SU-DHL-6 (cell line): ENCODE data around the gene CCND1.
A peak's percentile ranks its signal among the peaks of the same experiment; 100 is the strongest.

Source experiments
- H2AFZ ChIP-seq: fragments of 200-600 bp; sonication (generic); 2 replicates; pipeline ENCODE4 v1.6.1; 2014; ENCODE audit warnings: low read depth, mild to moderate bottlenecking, moderate library complexity, mixed read lengths, antibody characterized with exemption, low read length; ENCODE audit not compliant: severe bottlenecking
- H3F3A ChIP-seq: fragments of 200-600 bp; shearing (Covaris generic); 2 replicates; pipeline ENCODE4 v1.6.0; 2016; ENCODE audit warnings: antibody characterized with exemption, mild to moderate bottlenecking; ENCODE audit not compliant: insufficient read depth
- H3K27ac ChIP-seq: fragments of 200-600 bp; sonication (generic); 2 replicates; pipeline ENCODE4 v1.5.1; 2016; ENCODE audit warnings: low read depth, mild to moderate bottlenecking, low read length, moderate library complexity, mixed read lengths
- H3K27me3 ChIP-seq: fragments of 200-600 bp; sonication (generic), shearing (Covaris generic); 2 replicates; pipeline ENCODE4 v1.6.0; 2014; ENCODE audit warnings: mild to moderate bottlenecking, low read length
- H3K36me3 ChIP-seq: fragments of 200-600 bp; sonication (generic); 2 replicates; pipeline ENCODE4 v1.6.1; 2014; ENCODE audit warnings: mild to moderate bottlenecking, low read length, mixed read lengths
- H3K4me2 ChIP-seq: fragments of 300-600, 200-600 bp; shearing (Covaris generic), sonication (generic); 2 replicates; pipeline ENCODE4 v1.6.0; 2014; ENCODE audit warnings: low read length, low read depth, mild to moderate bottlenecking; ENCODE audit not compliant: poor library complexity, severe bottlenecking
- H3K4me3 ChIP-seq: fragments of 200-600 bp; sonication (generic); 2 replicates; pipeline ENCODE4 v1.5.1; 2014; ENCODE audit warnings: antibody characterized with exemption, low read length, mild to moderate bottlenecking, mixed read lengths; ENCODE audit not compliant: insufficient read depth, poor library complexity, severe bottlenecking
- H3K79me2 ChIP-seq: fragments of 200-600 bp; sonication (generic); 2 replicates; pipeline ENCODE4 v1.6.1; 2014; ENCODE audit warnings: mild to moderate bottlenecking, low read length, moderate library complexity; ENCODE audit not compliant: insufficient read depth
- H3K9ac ChIP-seq: fragments of 200-600 bp; sonication (generic); 2 replicates; pipeline ENCODE4 v1.7.0; 2014; ENCODE audit warnings: mild to moderate bottlenecking, low read length
- H3K9me2 ChIP-seq: fragments of 200-600 bp; sonication (generic); replicated peaks from 2 replicates; pipeline ENCODE4 v1.6.1; 2014; ENCODE audit warnings: low read length; ENCODE audit not compliant: insufficient read depth
- H3K9me3 ChIP-seq: fragments of 200-600 bp; sonication (generic); 2 replicates; pipeline ENCODE4 v1.6.1; 2014; ENCODE audit warnings: low read length, mixed read lengths; ENCODE audit not compliant: insufficient read depth
- H4K20me1 ChIP-seq: fragments of 200-600 bp; sonication (generic); 2 replicates; pipeline ENCODE4 v1.6.1; 2014; ENCODE audit warnings: low read depth, mild to moderate bottlenecking, antibody characterized with exemption, low read length, moderate library complexity, mixed read lengths
- CTCF ChIP-seq: fragments of 200-600 bp; sonication (generic); IDR thresholded peaks from one replicate; pipeline ENCODE4 v1.5.1; 2017; ENCODE audit warnings: antibody characterized with exemption, mild to moderate bottlenecking, low read length, moderate library complexity; ENCODE audit not compliant: insufficient read depth, poor library complexity, severe bottlenecking
- EZH2phosphoT487 ChIP-seq: fragments of 200-600 bp; sonication (generic), shearing (Covaris generic); conservative IDR thresholded peaks from 2 replicates; pipeline ENCODE4 v1.6.1; 2018; ENCODE audit warnings: mild to moderate bottlenecking, antibody characterized with exemption, low read length, moderate library complexity, mixed read lengths

CCND1 gene

GRCh38 chr11:69643646-69644045, 2.7 kb downstream of the CCND1 start:
- H3K36me3 ChIP-seq: no peaks in the 10 kb centered on the region
- no peaks in the 10 kb centered on the region for H3K79me2 ChIP-seq
- no peak overlapping the region for H3K9ac ChIP-seq
- peak overlapping the region; percentile 62 for H3K4me2 ChIP-seq
- H3K9me3 ChIP-seq: no peaks in the 10 kb centered on the region
- no peak overlapping the region for H2AFZ ChIP-seq
- no peaks in the 10 kb centered on the region for H3F3A ChIP-seq
- H3K27ac ChIP-seq: no peak overlapping the region
- no peaks in the 10 kb centered on the region for H4K20me1 ChIP-seq
- H3K9me2 ChIP-seq: no peaks in the 10 kb centered on the region
- no peak overlapping the region for H3K4me3 ChIP-seq
- no peaks in the 10 kb centered on the region for H3K27me3 ChIP-seq
- no peak for TF ChIP-seq CTCF
- no peak for TF ChIP-seq EZH2phosphoT487

- Histone ChIP-seq H3K79me2 (no peaks in the 10 kb centered on the region), H3K36me3 (no peaks in the 10 kb centered on the region), H3K9me3 (no peaks in the 10 kb centered on the region), H3K27ac (no peak overlapping the region), H3K9ac (no peak overlapping the region), H3K4me2 (no peak overlapping the region), H3K27me3 (no peaks in the 10 kb centered on the region), H3K4me3 (no peak overlapping the region), H4K20me1 (no peaks in the 10 kb centered on the region), H3F3A (no peaks in the 10 kb centered on the region), H2AFZ (no peak overlapping the region), H3K9me2 (no peaks in the 10 kb centered on the region)
- TF ChIP-seq EZH2phosphoT487 (no peak), CTCF (no peak)
Observed at GRCh38 chr11:69644071-69644961, 3.4 kb downstream of the CCND1 start.

GRCh38 chr11:69644962-69645675, 4.2 kb downstream of the CCND1 start:
- no peak overlapping the region for H3K4me2 ChIP-seq
- no peaks in the 10 kb centered on the region for H3K9me3 ChIP-seq
- no peak overlapping the region for H2AFZ ChIP-seq
- H3F3A ChIP-seq: no peaks in the 10 kb centered on the region
- no peak overlapping the region for H3K9ac ChIP-seq
- H3K79me2 ChIP-seq: no peaks in the 10 kb centered on the region
- TF ChIP-seq CTCF (peak; percentile 23), EZH2phosphoT487 (no peak)
- H3K27me3 ChIP-seq: no peaks in the 10 kb centered on the region
- no peak overlapping the region for H3K4me3 ChIP-seq
- no peaks in the 10 kb centered on the region for H3K36me3 ChIP-seq
- H4K20me1 ChIP-seq: no peaks in the 10 kb centered on the region
- H3K27ac ChIP-seq: no peak overlapping the region
- H3K9me2 ChIP-seq: no peaks in the 10 kb centered on the region
